K562 (cell line): Measurements from ENCODE around the gene LPCAT1. TPM values are rescaled to one million over a fixed set of nuclear protein-coding genes. Genes with fewer than 3 reads are reported as not detected.

Experiments
- ATAC-seq: fragments of 200-7000 bp; cut with Tn5 transposase; 3 replicates; pipeline ENCODE4 v1.9.1; 2020; ENCODE audit warnings: moderate library complexity
- BruUV-seq: library from RNA; stranded (reverse); fragments of 400-500 nt; replicated peaks from 2 replicates; lab custom pipeline; 2021; lab: Mats Ljungman, UMichigan
- CTCF ChIA-PET: fragments of 300-600 bp; formaldehyde crosslinking; extraction: SDS; loops from one replicate; lab custom pipeline; 2021; ENCODE audit warnings: low intra/inter-chr PET ratio; lab: Yijun Ruan, JAX
- POLR2A ChIA-PET: fragments of 300-600, 350-650 bp; sonication (Branson Sonifier 250); formaldehyde crosslinking; extraction: SDS; loops from one replicate; lab custom pipeline; 2021; ENCODE audit warnings: antibody characterized with exemption, inconsistent platforms; lab: Yijun Ruan, JAX
- DNase-seq, 4 experiments: peaks; one replicate each; pipeline versions ENCODE4 v3.0.0 to v3.0.0-alpha.2; 2011 to 2018; ENCODE audit warnings: low spot score in 3 of 4, mixed read lengths in 3 of 4; ENCODE audit errors: extremely low read depth in 1 of 4
- FAIRE-seq: peaks from 2 replicates; lab custom pipeline; 2011; peaks lifted over from hg19 to GRCh38; lab: Jason Lieb, UNC
- H2AFZ ChIP-seq: 2 replicates; pipeline ENCODE4 v1.6.0; 2011; ENCODE audit warnings: low read depth, low read length, control low read depth, inconsistent platforms
- H3K27ac ChIP-seq: fragments of 200-600 bp; 3 replicates; pipeline ENCODE4 v1.8.0; 2011; ENCODE audit warnings: low read depth, mild to moderate bottlenecking, control low read depth, inconsistent platforms, low read length, moderate library complexity, mixed read lengths; ENCODE audit errors: extremely low read depth
- H3K27me3 ChIP-seq, 2 experiments: fragments of 300-600 bp in 1 of 2; 2 replicates in 1 of 2; 3 replicates in 1 of 2; pipeline versions ENCODE4 v1.6.0 to v1.8.0; 2011; ENCODE audit warnings: inconsistent platforms in 2 of 2, low read length in 2 of 2, mild to moderate bottlenecking in 1 of 2, mixed read lengths in 1 of 2, moderate library complexity in 1 of 2; ENCODE audit not compliant: control insufficient read depth in 2 of 2, insufficient read depth in 2 of 2
- H3K36me3 ChIP-seq: fragments of 300-600 bp; 3 replicates; pipeline ENCODE4 v1.8.0; 2011; ENCODE audit warnings: mild to moderate bottlenecking, low read length, inconsistent platforms; ENCODE audit not compliant: control insufficient read depth, insufficient read depth
- H3K4me1 ChIP-seq, 2 experiments: fragments of 200-600 bp in 1 of 2; replicated peaks in 1 of 2; 2 replicates in 1 of 2; 3 replicates in 1 of 2; pipeline versions ENCODE4 v1.5.1 to v1.8.0; 2011; ENCODE audit warnings: inconsistent platforms in 2 of 2, low read length in 2 of 2, mild to moderate bottlenecking in 1 of 2, mixed read lengths in 1 of 2, moderate library complexity in 1 of 2; ENCODE audit not compliant: control insufficient read depth in 2 of 2, insufficient read depth in 2 of 2
- H3K4me2 ChIP-seq: 2 replicates; pipeline ENCODE4 v1.6.1; 2011; ENCODE audit warnings: low read length, control low read depth, inconsistent platforms, mixed read lengths; ENCODE audit not compliant: insufficient read depth
- H3K4me3 ChIP-seq: fragments of 200-600 bp; sonication (generic), shearing (Covaris generic); 2 replicates; pipeline ENCODE4 v1.5.1; 2016; ENCODE audit warnings: control low read depth, inconsistent platforms
- H3K79me2 ChIP-seq: fragments of 200-600 bp; 3 replicates; pipeline ENCODE4 v1.8.0; 2011; ENCODE audit warnings: low read length, inconsistent platforms; ENCODE audit not compliant: control insufficient read depth, insufficient read depth
- H3K9ac ChIP-seq, 2 experiments: 2 replicates each; pipeline versions ENCODE4 v1.6.0 to v1.6.1; 2011; ENCODE audit warnings: low read depth in 2 of 2, low read length in 2 of 2, control low read depth in 1 of 2, inconsistent platforms in 1 of 2, mild to moderate bottlenecking in 1 of 2, mixed read lengths in 1 of 2; ENCODE audit not compliant: insufficient read depth in 1 of 2
- H3K9me1 ChIP-seq: one replicate; pipeline ENCODE4 v1.6.0; 2011; ENCODE audit warnings: inconsistent platforms, mild to moderate bottlenecking, low read length, moderate library complexity; ENCODE audit not compliant: control insufficient read depth, insufficient read depth
- H3K9me3 ChIP-seq: replicated peaks from 2 replicates; pipeline ENCODE4 v1.5.1; 2011; ENCODE audit warnings: low read depth, low read length, inconsistent platforms; ENCODE audit not compliant: control insufficient read depth, insufficient read depth
- H4K20me1 ChIP-seq: replicated peaks from 2 replicates; pipeline ENCODE4 v1.6.1; 2011; ENCODE audit warnings: low read length, inconsistent platforms, mixed read lengths; ENCODE audit not compliant: control insufficient read depth, insufficient read depth
- EHMT2 ChIP-seq: fragments of 450-650 bp; IDR thresholded peaks from 2 replicates; pipeline ENCODE4 v1.6.1; 2018; ENCODE audit warnings: antibody characterized with exemption
- ETV6 ChIP-seq, 3 experiments: fragments of 150-350 bp in 1 of 3; sonication (generic) in 1 of 3; formaldehyde crosslinking in 1 of 3; IDR thresholded peaks; 2 replicates each; pipeline versions ENCODE4 v1.6.1 to v1.8.0; 2014 to 2022; ENCODE audit warnings: borderline replicate concordance in 2 of 3, low read depth in 2 of 3, antibody characterized with exemption in 1 of 3, low read length in 1 of 3, mild to moderate bottlenecking in 1 of 3, missing genetic modification reagents in 1 of 3
- JUND ChIP-seq, 2 experiments: IDR thresholded peaks; 2 replicates in 1 of 2; 3 replicates in 1 of 2; pipeline ENCODE4 v1.6.1; 2011; ENCODE audit warnings: borderline replicate concordance in 2 of 2, low read depth in 2 of 2, low read length in 2 of 2, improper control_type of control experiment in 1 of 2, missing biosample characterization in 1 of 2, missing genetic modification characterization in 1 of 2, missing genetic modification reagents in 1 of 2
- MCM2 ChIP-seq: fragments of 450-650 bp; IDR thresholded peaks from 2 replicates; pipeline ENCODE4 v1.6.1; 2017; ENCODE audit warnings: low read depth, mild to moderate bottlenecking
- NELFE ChIP-seq: IDR thresholded peaks from 2 replicates; pipeline ENCODE4 v1.6.1; 2011; ENCODE audit warnings: mild to moderate bottlenecking; ENCODE audit not compliant: insufficient read depth, insufficient read length
- NR2F6 ChIP-seq: fragments of 450-650 bp; formaldehyde crosslinking; IDR thresholded peaks from 2 replicates; pipeline ENCODE4 v1.4.0; 2020; ENCODE audit warnings: mild to moderate bottlenecking
- PML ChIP-seq: IDR thresholded peaks from 2 replicates; pipeline ENCODE4 v1.6.1; 2012; ENCODE audit warnings: low read length, inconsistent platforms
- PTTG1 ChIP-seq: fragments of 450-650 bp; IDR thresholded peaks from 2 replicates; pipeline ENCODE4 v1.6.1; 2016; ENCODE audit warnings: low read depth, mild to moderate bottlenecking, missing genetic modification characterization, missing compliant biosample characterization
- RBM25 ChIP-seq: fragments of 200-400 bp; formaldehyde crosslinking; IDR thresholded peaks from 2 replicates; pipeline ENCODE4 v1.6.1; 2018; ENCODE audit warnings: low read length, low read depth, moderate library complexity; ENCODE audit not compliant: severe bottlenecking
- ZNF124 ChIP-seq: sonication (generic); formaldehyde crosslinking; IDR thresholded peaks from 2 replicates; pipeline ENCODE4 v1.8.1; 2022; ENCODE audit warnings: missing genetic modification reagents
- WGBS: fragments of 100-300 bp; shearing (Covaris generic); methylation state at CpG from one replicate; pipeline ENCODE4 v1.1.6; 2016; ENCODE audit warnings: low coverage, mixed read lengths; ENCODE audit not compliant: insufficient coverage; ENCODE audit errors: missing lambda C conversion rate; 5-methylcytosine and 5-hydroxymethylcytosine counted together
- in situ Hi-C: fragments of 300-500 bp; cut with MboI; formaldehyde crosslinking; loops from 4 replicates; pipeline ENCODE4 v1.15.0; 2018; ENCODE audit warnings: inconsistent platforms, mixed read lengths
- intact Hi-C: fragments of 100-400 bp; cut with micrococcal nuclease; formaldehyde crosslinking; loops from 2 replicates; pipeline ENCODE4 v1.14.2; 2022
- polyA plus RNA-seq, 8 experiments: library from polyadenylated mRNA; depleted of rRNA in 4 of 8; stranded (reverse) in 5 of 8; unstranded in 3 of 8; fragments of >200 nt; fragmentation: Nextera tagmentation in 2 of 8; fragmentation: Illumina TruSeq in 1 of 8; extraction: Ambion mirVana in 2 of 8; extraction: Trizol in 1 of 8; gene quantifications; 2 replicates each; pipeline versions ENCODE4 v1.2.1 to v1.2.3, GENCODE V29; 2011 to 2014; ENCODE audit warnings: inconsistent platforms in 1 of 8, missing spikeins in 1 of 8
- total RNA-seq, 7 experiments: library from RNA; depleted of rRNA in 6 of 7; stranded (reverse); fragments of >200 nt in 6 of 7; fragmentation: Illumina TruSeq in 2 of 7; extraction: Trizol in 2 of 7; gene quantifications; 2 replicates each; pipeline versions ENCODE4 v1.2.1 to v1.2.3, GENCODE V29; 2011 to 2021; ENCODE audit warnings: low replicate concordance in 1 of 7

LPCAT1 gene
- total and polyA plus RNA-seq, 9 of the 15 experiments (the other 6 are each of a cell fraction or from before 2014, with no cell fraction given), result 0.14 to 18.4 (median 13.9) TPM

DNA sequence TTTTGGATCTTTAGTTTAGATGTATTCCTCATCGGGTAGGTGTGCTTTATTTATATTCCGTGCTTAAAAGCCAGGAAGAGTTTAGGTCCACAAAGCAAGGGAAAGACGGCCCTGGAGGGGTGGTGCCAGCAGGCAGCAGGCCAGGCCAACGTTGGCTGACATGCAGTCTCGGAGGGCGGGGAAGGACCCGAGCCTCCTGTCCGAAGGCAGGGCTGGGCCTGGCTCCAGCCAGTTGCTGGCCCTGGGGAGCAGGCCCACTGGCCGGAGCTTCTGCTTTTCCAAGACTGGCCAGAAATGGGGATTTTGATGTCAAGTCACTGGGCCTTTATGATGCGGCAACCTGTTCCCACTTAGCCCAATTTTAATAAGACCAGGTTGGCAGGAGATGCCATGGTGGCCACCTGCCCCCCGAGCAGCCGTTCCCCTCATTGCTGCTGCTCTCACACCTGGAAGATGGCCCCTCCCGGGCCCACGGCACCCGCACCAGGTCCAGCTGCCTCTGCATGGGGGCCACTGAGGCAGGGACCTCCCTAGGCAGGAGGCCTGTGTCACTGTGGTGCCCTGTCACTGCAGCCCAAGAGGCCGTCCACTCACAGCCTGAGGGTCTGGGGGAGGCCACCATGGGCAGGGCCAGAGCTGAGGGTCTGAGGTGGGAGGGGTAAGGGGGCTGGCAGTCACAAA is 23.2 kb downstream of the LPCAT1 start:
- 83% methylated on average over 16 of the region's 16 CpGs for WGBS
- POLR2A ChIA-PET, result no interaction called here
- Histone ChIP-seq H3K27ac (no peak overlapping the region), H3K9ac (no peak overlapping the region; a peak in 1 of 4 replicates), H3K9me1 (peaks cover 3% of the 10 kb centered on the region), H3K36me3 (no peaks in the 10 kb centered on the region; the same call in 2 of the 3 replicates), H3K4me3 (no peak overlapping the region), H2AFZ (no peak overlapping the region), H4K20me1 (peaks cover 34% of the 10 kb centered on the region), H3K4me2 (no peak overlapping the region), H3K79me2 (peaks cover 1% of the 10 kb centered on the region; the same call in 1 of the 3 replicates), H3K27me3 (no peaks in the 10 kb centered on the region), H3K4me1 (peaks cover 18 to 37% of the 10 kb centered on the region in 2 experiments; a peak in 4 of 5 replicates), H3K9me3 (no peaks in the 10 kb centered on the region)
- no peak for DNase-seq
- intact Hi-C loops, result no loop called here
- no peak for ATAC-seq
- in situ Hi-C loops, result no loop called here
- CTCF ChIA-PET, result no interaction called here
- BruUV-seq, result no TSS peak
- FAIRE-seq, result no peak
- TF ChIP-seq ETV6 (IDR thresholded peaks at IDR 0.05; ENCODE audit: borderline replicate concordance in 1 of 2, low read depth in 2 of 2, low read length in 1 of 2) (no peak), ETV6 (CRISPR knock-in tag; IDR thresholded peaks at IDR 0.05; ENCODE audit: borderline replicate concordance) (no peak), PML (no peak), JUND (IDR thresholded peaks at IDR 0.05; ENCODE audit: borderline replicate concordance, low read depth, low read length) (no peak), JUND (tag; IDR thresholded peaks at IDR 0.05; ENCODE audit: borderline replicate concordance, low read depth, low read length) (no peak), RBM25 (no peak), NELFE (no peak), ZNF124 (no peak), NR2F6 (CRISPR knock-in tag) (no peak), MCM2 (no peak), EHMT2 (no peak), PTTG1 (tag) (no peak)
